ENCODE measurements around the gene PHACTR3.

Gene PHACTR3

GRCh38 chr20:59806578-59806975 lies 202.2 kb downstream of the PHACTR3 start:
- no peak for DNase-seq

- no peak for DNase-seq
These were observed 203.8 kb downstream of the PHACTR3 start for GRCh38 chr20:59807909-59808728.

GRCh38 chr20:59808729-59809381 lies 204.5 kb downstream of the PHACTR3 start:
- DNase-seq, result no peak

DNA sequence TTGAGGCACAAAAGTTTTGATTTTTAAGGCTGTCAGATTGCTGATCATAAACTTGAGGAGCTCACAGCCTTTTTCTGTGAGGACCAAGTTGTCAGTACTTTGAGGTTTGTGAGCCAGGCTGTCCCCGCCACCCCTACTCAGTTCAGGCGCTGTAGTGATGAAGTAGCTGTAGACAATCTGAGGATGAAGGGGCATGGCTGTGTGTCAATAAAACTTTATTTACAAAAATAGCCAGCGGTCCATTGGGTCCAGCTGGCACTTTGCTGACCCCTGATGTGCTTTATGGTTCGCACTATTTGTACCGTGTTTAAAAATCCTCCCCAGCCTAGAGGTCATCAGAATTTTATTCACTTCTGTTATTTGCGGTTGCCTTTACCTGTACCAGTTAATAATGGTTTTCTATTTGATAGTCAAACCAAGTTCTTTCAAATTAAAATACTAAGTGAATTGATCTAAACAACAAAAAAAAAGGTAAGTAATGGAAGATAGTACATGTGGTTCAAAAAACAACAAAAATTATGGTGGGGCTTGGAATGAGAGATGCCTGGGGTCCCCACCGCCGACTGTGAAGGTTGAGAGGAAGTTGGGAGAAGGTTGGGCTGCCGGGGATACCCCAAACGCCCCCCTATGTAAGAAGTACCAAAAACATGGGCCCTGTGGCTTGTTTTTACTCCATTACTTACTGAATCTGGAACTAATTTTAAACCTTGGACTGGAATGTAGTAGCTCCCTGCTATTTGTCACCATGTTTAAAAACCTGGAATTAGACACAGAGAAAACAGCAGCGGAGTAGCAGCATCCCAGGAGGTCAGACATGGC lies 205.5 kb downstream of the PHACTR3 start:
- DNase-seq, result no peak

DNA sequence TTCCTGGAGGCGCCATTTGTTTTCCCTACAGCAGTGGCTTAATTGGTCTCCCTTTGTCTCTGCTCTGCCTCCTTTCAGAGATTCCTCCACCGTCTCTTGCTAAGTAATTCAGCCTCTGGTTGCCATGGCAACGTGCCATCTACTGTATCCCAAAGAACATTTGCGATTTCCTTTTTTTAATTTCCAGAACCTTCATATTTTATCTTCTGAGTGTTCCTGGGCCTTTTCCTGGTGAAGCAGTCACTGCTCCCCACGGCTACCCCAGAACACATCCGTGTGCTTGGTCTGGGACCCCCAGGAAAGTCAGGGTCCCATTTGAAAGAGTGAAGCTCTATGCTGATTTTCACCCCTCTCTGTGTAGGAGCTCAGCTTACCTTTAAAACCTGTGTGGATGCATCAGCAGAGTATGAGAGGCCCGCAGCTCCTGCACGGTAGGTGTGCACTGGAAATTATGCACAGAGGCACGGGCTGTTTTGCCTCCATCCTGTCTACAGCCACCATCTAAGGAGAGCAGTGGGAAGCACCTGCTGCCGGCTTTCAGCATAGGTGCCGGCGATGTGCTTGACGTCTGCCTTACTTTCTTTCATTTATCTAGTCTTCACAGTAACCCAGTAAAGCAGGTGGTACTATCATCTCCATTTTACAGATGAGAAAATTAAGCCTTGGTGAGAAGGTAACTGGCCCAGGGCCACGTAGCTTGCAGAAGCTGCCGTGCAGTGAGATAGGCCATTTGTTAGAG lies 206.3 kb downstream of the PHACTR3 start:
- DNase-seq, result no peak

DNA sequence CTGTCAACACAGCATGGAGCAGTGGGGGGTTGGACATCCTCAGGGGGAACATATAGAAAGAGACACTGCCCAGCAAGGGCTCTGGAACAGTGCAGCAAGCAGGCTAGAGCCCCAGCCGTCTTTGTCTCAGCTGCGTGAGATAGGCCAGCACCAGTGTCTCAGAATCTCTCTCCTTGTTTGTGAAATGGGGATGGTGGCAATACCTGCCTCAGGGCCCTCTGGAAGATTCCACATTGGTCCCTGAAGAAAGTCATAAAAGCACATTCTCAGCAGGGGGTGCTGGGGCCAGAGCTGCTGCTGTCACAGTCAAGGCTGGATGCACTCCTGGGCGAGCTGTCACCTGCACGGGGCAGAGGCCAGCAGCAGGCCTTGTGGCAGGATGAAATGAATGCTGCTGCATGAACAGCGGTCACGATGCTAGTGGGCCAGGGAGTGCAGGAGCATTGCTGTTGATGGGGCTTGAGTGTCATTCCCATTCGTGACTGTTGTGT lies 207.4 kb downstream of the PHACTR3 start:
- DNase-seq, result no peak

DNA sequence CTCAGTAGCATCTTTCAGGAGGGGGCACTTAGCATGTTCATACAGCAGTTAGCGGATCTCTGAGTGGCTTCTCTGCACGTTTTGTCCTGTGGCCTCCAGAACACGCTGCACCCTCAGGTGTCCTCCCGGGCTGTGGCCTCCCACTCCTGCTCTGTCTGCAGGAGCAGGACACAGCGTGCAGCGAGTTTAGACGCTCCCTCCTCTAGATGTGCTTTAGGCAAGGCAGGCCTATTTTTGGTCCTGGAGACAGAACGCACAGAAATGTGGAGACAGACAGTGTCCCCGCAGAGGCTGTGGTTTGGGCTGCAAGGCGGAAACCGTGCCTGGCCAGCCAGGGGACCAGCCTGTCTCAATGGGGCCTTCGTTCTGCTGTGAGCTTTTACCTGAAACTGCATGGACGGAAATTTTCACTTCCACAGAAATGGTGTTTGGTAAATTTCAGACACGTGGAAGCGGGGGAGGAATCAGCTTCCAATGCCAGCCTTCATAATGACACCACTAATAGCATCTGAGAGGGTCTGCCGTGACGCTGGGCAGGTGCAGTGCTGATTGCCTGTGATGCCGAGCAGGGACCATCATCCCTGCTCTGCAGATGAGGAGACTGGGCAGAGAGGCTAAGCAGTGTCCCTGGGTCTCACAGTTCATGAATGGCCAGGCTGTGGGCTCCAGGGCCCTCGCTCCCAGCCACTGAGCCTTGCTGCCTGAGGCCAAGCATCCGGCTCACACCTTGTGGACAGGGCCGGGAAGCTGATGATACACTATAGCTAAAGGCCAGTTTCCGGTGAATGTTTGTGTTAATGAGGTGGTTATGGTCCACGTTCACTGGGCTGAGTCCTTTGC lies 208.2 kb downstream of the PHACTR3 start:
- no peak for DNase-seq

GRCh38 chr20:59813126-59813947 lies 209.0 kb downstream of the PHACTR3 start:
- DNase-seq, result no peak

GRCh38 chr20:59813948-59814839 lies 209.9 kb downstream of the PHACTR3 start:
- DNase-seq, result no peak

DNA sequence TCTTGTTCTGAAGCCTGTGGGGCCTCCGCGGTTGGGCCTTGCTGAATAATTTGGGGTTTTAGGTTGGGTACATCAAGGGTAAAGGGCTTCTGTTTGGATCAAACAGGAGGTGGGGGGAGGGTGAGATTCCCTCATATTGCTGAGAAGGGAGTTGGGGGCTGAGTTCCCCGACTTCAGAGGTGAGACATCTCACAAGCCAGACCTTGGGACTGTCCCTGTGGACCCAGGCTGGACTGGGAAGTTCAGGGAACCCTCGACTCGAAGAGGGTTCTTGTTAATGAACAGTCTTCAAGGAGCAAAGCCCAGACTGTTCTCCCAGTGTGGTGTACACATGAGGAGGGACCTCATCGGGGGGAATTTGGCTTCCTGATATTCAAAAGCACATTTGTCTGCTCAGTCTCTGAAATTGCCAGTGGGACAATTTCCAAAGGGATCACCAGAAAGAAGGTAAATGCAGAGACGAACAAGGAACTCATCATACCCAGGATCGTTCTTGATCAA lies 210.6 kb downstream of the PHACTR3 start:
- no peak for DNase-seq

GRCh38 chr20:59816146-59816738 lies 211.9 kb downstream of the PHACTR3 start:
- DNase-seq, result no peak

- DNase-seq, result no peak
These were observed 213.1 kb downstream of the PHACTR3 start for GRCh38 chr20:59817406-59817805.

- DNase-seq, result no peak
These were observed 213.7 kb downstream of the PHACTR3 start for GRCh38 chr20:59817846-59818615.

DNA sequence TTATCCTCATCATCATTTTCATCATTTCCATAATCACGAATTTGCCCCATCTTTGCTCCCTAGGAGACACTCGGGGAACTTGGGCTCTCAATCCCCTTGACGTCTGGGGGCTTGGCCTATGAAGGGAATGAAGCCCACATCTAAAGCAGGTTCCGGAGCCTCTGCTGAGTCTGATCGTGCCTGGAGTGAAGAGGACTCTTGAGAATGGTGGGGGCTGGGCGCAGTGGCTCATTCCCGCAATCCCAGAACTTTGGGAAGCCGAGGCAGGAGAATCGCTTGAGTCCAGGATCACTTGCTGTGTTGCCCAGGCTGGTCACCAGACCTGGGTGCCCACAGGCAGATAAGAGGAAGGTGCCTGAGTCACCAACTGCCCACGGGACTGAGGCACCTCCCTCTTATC lies 214.6 kb downstream of the PHACTR3 start:
- no peak for DNase-seq

GRCh38 chr20:59819496-59820203 lies 215.3 kb downstream of the PHACTR3 start:
- DNase-seq, result no peak

DNA sequence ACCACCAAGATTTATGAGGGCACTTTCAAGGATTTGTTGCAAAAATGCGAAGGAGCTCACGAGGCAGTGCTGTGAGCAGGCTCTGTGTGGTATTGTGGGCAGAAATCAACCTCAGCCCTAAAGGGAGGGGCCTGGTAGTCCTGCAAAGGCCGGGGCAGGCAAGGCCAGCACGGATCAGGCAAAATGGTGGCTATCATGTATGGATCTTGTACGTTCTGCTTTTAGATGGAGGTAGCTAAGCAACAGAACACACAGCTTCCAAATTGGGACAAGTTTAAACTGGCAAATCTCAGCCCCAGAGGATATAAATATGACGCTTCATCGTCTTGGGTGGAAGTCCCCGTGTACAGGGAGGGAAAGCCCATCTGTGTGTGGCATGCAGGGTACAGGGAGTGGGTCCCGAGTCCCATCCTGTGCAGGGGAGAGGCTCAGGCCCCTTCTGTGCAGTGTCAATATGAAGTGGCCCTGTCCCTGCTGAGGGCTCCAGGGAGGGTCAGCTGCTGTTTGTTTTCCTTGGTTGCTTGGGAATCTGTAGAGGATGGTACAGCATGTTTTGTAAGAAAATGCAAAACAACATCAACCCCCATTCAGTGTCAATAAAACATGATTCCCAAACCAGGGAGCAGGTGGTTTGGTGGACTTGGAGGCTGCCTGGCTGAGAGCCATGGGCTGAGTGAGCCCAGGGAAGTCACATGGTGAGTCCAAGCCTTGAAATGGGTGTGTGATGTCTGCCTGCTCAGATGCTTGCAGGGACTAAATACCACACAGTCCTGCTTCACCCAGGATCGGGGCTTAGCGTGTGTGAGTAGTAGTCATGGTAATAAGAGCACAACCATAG lies 216.1 kb downstream of the PHACTR3 start:
- no peak for DNase-seq

DNA sequence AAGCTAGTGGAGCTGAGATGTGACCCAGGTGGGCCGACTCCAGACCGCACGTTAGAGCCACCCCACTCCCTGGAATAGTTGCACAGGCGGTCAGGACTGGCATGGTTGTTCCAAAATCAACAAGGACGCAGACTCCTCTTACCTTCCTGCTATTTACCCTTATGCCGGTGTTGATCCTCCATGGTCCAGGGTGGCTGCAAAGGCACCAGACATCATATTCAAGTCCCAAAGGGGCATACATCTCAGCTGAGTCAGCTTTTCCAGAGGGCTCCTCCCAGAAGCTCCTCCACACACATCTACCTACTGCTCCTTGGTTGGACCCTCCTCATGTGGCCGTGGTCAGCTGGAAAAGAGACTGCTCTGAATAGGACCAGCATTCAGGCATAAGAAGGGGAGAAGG lies 216.9 kb downstream of the PHACTR3 start:
- no peak for DNase-seq

All from OCI-M1 (cell line).